ENCODE results near the gene OPCML. TPM values are rescaled to one million over a fixed set of nuclear protein-coding genes. Genes with fewer than 3 reads are reported as not detected.

Gene OPCML
- total RNA-seq, 2 donors from 2014 or later = not detected

- no peaks in the 10 kb centered on the region for H3K4me1 ChIP-seq (ENCODE audit: control insufficient read depth in 1 of 2, low read depth in 2 of 2)
- ATAC-seq (ENCODE audit: insufficient number of reproducible peaks, low FRiP score, low read depth) = no peak
- H3K9me3 ChIP-seq = no peaks in the 10 kb centered on the region
- no peak for TF ChIP-seq CTCF (IDR thresholded peaks at IDR 0.05)
- no peaks in the 10 kb centered on the region for H3K27me3 ChIP-seq (replicated peaks; ENCODE audit: insufficient read depth)
- H3K27ac ChIP-seq = no peak overlapping the region
- no peaks in the 10 kb centered on the region for H3K36me3 ChIP-seq
- no peak for DNase-seq (ENCODE audit: low spot score)
- no peak overlapping the region for H3K4me3 ChIP-seq
These were observed 1068.9 kb downstream of the OPCML start for GRCh38 chr11:132463295-132464002.

GRCh38 chr11:132459736-132460135 lies 1072.6 kb downstream of the OPCML start:
- DNase-seq (ENCODE audit: low spot score) (no peak), ATAC-seq (ENCODE audit: insufficient number of reproducible peaks, low FRiP score, low read depth) (no peak)
- H3K4me1 ChIP-seq (ENCODE audit: control insufficient read depth in 1 of 2, low read depth in 2 of 2) = no peaks in the 10 kb centered on the region
- no peak overlapping the region for H3K4me3 ChIP-seq
- no peaks in the 10 kb centered on the region for H3K9me3 ChIP-seq
- no peak for TF ChIP-seq CTCF (IDR thresholded peaks at IDR 0.05)
- H3K27me3 ChIP-seq (replicated peaks; ENCODE audit: insufficient read depth) = no peaks in the 10 kb centered on the region
- no peak overlapping the region for H3K27ac ChIP-seq
- H3K36me3 ChIP-seq = no peaks in the 10 kb centered on the region

GRCh38 chr11:132457445-132457844 lies 1074.9 kb downstream of the OPCML start:
- DNase-seq (ENCODE audit: low spot score) (no peak), ATAC-seq (ENCODE audit: insufficient number of reproducible peaks, low FRiP score, low read depth) (no peak)
- no peak for TF ChIP-seq CTCF (IDR thresholded peaks at IDR 0.05)
- H3K27ac ChIP-seq = no peak overlapping the region
- H3K36me3 ChIP-seq = no peaks in the 10 kb centered on the region
- no peaks in the 10 kb centered on the region for H3K9me3 ChIP-seq
- no peaks in the 10 kb centered on the region for H3K27me3 ChIP-seq (replicated peaks; ENCODE audit: insufficient read depth)
- no peak overlapping the region for H3K4me3 ChIP-seq
- no peaks in the 10 kb centered on the region for H3K4me1 ChIP-seq (ENCODE audit: control insufficient read depth in 1 of 2, low read depth in 2 of 2)

- H3K4me3 ChIP-seq = no peak overlapping the region
- no peaks in the 10 kb centered on the region for H3K9me3 ChIP-seq
- H3K4me1 ChIP-seq (ENCODE audit: control insufficient read depth in 1 of 2, low read depth in 2 of 2) = no peaks in the 10 kb centered on the region
- H3K27me3 ChIP-seq (replicated peaks; ENCODE audit: insufficient read depth) = no peaks in the 10 kb centered on the region
- no peak for TF ChIP-seq CTCF (IDR thresholded peaks at IDR 0.05)
- H3K27ac ChIP-seq = no peak overlapping the region
- H3K36me3 ChIP-seq = no peaks in the 10 kb centered on the region
- no peak for DNase-seq (ENCODE audit: low spot score)
- ATAC-seq (ENCODE audit: insufficient number of reproducible peaks, low FRiP score, low read depth) = no peak
These were observed 1075.5 kb downstream of the OPCML start for GRCh38 chr11:132456751-132457328.

GRCh38 chr11:132455044-132455443 lies 1077.3 kb downstream of the OPCML start:
- no peak overlapping the region for H3K27ac ChIP-seq
- no peak for ATAC-seq (ENCODE audit: insufficient number of reproducible peaks, low FRiP score, low read depth)

More at GRCh38 chr11:132455044-132455443, 1077.3 kb downstream of the OPCML start:
- no peak for TF ChIP-seq CTCF (IDR thresholded peaks at IDR 0.05)
- H3K4me3 ChIP-seq = no peak overlapping the region
- no peaks in the 10 kb centered on the region for H3K27me3 ChIP-seq (replicated peaks; ENCODE audit: insufficient read depth)
- DNase-seq (ENCODE audit: low spot score) = no peak
- H3K36me3 ChIP-seq = no peaks in the 10 kb centered on the region
- no peaks in the 10 kb centered on the region for H3K4me1 ChIP-seq (ENCODE audit: control insufficient read depth in 1 of 2, low read depth in 2 of 2)
- no peaks in the 10 kb centered on the region for H3K9me3 ChIP-seq

All from thoracic aorta (tissue), 2 donors.